ENCODE results near the gene GDF2. TPM values are rescaled to one million over a fixed set of nuclear protein-coding genes. Genes with fewer than 3 reads are reported as not detected.

GDF2 gene
- not detected for total RNA-seq

DNA sequence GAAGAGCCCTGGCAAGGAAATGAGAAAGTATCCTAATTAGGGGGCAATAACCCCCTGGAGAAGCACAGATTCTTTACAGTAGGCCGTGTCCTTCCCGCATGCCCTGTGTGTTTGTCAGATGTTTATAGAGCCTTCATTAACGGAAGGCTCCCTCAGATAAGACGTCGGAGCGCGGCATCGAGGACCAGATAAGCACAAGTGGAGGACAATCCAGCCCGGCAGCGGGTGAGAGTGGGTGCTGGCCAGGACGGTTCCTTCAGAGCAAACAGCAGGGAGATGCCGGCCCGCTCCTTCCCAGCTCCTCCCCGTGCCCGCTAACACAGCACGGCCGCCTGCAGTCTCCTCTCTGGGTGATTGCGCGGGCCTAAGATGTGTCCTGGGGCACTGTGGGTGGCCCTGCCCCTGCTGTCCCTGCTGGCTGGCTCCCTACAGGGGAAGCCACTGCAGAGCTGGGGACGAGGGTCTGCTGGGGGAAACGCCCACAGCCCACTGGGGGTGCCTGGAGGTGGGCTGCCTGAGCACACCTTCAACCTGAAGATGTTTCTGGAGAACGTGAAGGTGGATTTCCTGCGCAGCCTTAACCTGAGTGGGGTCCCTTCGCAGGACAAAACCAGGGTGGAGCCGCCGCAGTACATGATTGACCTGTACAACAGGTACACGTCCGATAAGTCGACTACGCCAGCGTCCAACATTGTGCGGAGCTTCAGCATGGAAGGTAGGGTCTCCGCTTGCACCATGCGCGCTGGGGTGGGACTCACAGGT lies at the start of gene GDF2:
TSS of gene GDF2 (plus strand) at position 155 of the 762 bp plus-strand sequence. CDS start at position 370, 215 bp downstream.
- DNase-seq (ENCODE audit: low spot score), result no peak

DNA sequence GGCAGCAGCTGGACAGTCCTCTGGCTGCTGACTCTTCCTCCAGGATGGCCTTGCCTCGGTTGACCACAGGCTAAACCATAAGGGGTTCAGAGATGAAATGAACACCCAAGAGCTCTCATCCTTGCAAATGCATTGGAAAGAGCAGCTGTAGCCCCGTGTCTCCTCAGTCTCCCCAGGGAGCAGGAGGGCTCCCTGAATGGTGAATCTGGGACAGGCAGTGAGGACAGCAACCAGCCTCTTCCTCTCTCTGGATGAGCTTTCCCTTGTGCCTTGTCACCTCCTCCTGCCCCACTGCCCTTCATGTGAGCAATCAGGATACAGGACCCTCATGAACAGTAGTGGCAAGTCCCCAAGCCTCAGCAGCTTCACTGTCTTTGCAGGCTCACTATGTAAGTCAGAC lies 46.2 kb upstream of the GDF2 start:
- DNase-seq (ENCODE audit: low spot score), result no peak

DNA sequence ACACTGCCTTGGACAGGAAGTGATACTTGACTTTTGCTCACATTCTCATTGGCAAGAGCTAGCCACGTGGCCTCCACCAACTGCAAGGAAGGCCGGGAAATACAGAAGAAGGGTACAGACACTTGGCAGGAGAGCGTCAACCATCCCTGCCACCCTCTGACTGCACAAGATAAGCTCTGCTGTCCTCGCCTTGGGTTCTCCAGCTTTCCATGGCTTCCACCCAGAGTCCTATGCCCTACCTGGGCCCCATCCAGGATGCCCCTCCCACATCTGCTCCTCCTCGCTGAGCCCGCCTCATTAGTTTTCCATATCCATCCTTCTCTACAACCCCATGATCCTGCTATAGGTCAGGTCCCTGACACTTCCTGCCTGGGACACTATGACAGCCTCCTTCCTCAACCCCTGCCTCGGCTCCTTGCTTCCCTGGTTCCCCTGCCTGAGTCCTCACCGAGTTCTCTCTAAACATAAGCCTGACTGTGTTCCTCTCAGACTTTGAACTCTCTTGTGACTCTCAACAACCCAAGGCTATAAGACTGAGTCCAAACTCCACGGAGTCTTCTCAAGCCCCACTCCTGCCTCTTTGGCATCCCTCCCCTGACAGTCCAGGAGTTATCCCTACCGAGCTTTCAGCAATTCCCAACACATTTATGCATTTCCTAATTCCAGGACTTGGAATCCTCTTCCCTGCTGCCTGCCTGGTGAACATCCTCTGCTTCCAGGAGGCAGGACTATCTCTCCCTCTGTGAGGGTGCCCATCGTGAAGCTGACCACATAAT lies 45.5 kb upstream of the GDF2 start:
- DNase-seq (ENCODE audit: low spot score), result no peak

DNA sequence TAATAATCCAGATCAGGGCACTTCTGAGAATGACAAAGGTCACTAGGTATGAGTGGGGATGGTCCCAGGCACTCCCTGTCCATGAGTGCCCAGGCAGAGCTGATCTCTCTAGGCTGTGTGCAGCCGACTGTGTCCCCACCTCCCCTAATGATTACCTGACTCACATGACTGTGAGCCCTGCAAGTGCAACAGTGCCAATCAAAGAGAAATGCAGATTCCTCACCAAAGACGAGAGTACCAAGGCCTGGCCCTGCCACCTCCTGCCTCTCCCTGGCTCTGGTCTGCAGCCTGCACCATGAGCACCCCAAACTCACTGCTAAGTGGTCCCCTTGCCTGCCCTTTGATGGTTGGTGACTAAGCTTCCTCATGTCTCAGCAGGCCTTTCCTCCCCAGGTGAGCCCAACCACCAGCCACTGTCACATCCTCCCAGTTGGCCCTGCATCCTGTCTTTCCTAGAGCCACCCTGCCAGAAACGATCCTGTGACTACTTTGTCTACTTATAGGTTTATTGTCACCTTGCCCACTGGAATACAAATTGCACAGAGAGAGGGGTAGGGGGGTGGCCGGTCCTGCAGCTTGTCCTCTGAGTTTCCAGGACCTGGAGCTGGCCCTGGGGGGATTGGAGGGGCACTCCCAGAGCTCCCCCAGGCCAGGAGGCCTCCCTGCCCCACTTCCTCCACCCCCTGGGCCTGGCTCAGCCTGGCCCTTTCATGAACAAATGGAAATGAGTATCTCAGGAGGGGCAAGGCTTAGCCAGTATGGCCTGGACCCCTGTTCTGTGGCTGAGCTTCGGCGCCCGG lies 44.7 kb upstream of the GDF2 start:
- DNase-seq (ENCODE audit: low spot score), result no peak

DNA sequence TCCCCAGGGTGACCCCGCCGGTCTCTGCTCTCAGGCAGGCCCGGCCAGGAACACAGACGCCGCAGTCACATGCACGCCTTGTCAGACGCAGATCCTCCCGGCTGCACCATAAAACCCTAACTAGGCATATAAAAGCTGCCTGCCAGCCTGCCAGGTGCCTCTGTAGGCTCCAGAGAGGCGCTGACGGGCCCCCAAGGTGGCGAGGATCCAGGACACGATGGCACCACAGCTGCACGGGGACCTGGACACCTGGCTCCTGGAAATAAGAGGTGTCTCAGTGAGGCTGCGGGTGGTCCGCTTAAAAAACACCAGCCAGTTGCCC lies 44.1 kb upstream of the GDF2 start:
- DNase-seq (ENCODE audit: low spot score), result no peak

DNA sequence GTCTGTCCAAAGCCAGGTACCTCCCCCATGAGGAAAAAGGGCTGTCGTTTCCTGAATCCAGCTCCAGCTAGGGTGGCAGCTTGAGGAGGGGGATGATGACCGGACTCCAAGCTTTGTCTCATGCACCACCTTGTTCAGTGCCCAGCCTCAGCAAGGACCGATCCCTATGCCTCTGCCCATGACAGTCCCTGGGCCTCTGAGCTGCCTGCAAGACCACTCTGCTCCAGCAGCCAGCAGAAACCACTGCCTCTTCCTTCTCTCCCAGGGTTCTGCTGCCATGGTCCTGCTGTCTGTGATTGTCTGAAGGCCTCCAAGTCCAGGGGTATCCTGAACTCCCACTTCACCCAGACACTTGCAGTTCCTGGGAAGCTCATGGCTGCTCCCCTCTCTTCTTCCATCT lies 43.5 kb upstream of the GDF2 start:
- no peak for DNase-seq (ENCODE audit: low spot score)

DNA sequence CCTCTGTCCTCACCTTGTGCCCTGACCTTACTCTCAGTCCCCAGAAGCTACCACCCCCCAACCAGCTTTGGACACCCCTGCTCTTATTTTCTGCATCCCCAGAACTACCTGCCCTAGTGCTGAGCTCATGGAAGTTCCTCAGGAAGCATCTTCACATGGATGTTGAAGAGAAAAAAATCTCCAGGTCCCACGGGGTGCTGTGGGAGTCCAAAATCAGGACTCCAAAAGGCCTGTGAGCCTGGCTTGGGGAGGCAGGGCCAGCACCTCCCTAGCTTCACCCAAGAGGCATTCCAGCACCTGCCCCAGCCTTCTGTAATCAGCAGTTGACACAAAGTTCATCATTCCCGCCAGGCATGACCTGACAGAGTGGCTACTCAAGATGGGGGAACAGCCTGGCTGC lies 43.0 kb upstream of the GDF2 start:
- no peak for DNase-seq (ENCODE audit: low spot score)

DNA sequence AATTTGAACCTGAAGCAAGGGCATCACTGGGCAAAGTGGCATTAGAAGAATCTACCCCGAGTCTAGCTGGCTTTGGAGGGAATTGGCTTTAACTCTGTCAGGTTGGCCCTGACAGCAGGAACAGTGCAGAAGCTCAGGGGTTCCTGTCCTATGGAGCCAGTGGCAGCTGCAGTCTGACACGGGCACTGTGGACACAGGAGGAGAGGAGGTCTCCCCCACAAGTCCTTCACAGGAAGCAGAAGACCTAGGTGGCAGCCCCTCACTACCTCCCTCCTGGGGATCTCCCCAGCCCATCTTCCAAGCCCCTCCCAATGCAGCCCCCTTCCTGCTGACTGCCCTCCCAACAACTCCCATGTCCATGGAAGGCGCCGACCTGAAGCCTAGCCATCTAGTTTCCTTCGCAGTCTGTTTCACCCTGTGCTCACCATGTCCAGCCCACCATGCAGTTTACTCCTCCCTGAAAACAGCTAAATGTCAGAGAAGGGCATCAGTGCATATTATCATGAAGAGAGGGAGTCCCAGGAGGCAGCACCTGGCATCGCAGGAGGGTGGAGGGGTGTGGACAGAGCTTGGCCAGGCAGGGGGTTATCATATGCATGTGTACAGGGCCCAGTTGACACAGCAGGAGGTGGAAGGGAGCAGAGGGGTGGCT lies 40.1 kb upstream of the GDF2 start:
- DNase-seq (ENCODE audit: low spot score), result no peak

DNA sequence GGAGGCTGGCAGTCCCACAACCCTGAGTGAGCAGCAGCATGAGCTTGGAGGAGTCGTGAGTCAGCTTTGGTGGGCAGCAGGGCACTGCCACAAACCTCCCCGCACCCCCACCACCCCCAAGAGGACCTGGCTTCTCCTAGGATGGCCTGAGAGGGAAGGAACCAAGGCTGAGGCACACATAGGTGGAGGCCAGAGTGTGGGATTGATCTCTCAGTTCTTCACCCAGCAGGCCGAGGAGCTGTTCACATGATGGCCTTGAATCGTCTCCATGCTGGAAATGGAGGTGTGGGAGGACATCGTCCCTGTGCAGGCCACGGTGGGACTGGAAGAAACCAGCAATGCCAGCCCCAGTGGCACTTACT lies 39.6 kb upstream of the GDF2 start:
- no peak for DNase-seq (ENCODE audit: low spot score)

DNA sequence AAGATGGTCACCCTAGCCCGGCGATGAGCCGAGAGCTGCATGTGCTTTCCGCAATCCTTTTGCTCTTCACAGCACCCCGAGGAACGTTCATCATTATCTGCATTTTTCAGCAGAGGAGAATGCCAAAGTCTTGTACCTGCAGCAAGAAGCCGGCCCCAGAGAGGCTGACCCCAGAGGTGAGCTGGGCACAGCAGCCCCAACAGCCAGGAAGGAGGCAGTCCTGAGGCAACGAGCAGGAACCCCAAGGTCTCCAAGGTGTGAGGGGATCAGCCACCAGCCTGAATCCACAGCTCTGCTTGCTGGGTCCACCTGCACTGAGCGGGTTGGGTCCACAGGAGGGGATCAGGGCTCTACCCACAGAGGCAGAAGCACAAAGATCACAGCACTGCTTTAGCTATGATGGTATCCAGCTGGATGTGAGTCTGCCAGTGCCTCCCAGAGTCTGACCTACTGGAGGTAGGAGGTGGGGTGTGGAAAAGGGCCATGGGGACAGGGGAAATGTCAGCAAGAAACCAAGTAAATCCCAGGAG lies 39.1 kb upstream of the GDF2 start:
- no peak for DNase-seq (ENCODE audit: low spot score)

DNA sequence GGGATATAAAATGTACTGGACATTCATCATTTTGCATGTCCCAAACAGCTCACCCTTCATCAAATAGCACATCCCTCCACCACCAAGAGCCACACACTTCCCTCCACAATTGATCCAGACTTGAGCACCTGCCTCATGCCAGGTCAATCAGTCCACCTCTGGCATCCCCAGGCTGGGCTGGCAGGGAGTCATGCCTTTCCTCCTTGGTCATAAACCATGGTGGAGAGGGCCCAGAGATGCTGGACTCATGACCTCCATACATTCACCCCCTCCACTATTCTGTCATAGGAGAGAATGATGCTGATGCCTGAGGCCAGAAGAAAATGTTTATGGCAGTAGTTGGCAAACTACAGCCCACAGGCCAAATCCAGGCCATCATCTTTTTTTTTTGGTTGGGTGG lies 38.4 kb upstream of the GDF2 start:
- DNase-seq (ENCODE audit: low spot score), result no peak

DNA sequence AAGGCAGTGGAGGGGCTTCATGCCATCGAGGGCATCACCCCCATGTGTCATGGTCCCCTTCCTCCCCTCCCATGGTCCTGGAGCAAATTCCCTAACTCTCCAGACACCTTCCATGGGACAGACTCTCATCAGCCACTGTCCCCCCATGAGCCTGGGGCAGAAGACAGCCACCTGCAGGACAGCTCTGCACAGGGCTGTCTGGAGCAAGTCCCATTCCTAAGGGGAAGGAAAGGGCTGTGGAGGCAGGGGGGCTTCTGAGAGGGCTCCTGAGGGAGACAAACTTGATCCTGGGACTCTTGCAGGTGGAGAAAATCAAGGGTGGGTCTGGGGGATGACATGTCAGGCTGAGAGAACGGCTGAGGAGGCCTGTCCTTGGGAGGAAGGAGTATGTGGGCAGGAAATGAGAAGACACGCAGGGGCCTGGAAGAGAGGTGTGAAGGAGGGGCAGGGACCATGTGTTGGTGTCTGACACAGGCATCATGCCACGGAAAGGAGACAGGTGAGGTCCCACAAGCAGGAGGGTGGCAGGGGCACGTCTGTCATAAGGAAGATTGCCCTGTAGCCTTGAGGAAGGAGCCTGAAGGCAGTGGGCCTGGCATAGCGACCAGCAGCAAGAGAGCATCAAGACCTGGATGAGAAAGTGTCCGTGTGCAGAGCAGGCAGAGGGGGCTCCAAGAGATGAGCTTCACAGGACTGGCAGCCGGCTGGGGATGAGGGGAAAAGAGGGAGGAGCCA lies 36.7 kb upstream of the GDF2 start:
- DNase-seq (ENCODE audit: low spot score), result no peak

DNA sequence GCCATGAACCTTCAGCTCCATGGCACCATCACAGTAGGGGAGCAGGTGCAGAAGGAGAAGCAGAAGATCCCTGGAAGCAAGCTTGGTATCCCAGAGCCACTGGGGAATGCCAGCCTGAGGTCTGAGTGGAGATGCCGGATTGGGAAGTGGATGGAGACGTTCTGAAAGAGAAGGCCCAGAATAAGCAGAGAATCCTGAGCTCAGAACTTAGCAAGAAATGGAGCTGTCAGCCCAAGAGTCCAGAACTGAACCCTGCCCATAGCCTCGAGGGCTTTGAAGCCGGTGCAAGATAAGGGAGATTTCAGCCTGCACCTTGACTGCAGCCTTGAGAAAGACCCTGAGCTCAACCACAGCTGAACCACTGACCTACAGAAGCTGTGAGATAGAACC lies 36.1 kb upstream of the GDF2 start:
- DNase-seq (ENCODE audit: low spot score), result no peak

DNA sequence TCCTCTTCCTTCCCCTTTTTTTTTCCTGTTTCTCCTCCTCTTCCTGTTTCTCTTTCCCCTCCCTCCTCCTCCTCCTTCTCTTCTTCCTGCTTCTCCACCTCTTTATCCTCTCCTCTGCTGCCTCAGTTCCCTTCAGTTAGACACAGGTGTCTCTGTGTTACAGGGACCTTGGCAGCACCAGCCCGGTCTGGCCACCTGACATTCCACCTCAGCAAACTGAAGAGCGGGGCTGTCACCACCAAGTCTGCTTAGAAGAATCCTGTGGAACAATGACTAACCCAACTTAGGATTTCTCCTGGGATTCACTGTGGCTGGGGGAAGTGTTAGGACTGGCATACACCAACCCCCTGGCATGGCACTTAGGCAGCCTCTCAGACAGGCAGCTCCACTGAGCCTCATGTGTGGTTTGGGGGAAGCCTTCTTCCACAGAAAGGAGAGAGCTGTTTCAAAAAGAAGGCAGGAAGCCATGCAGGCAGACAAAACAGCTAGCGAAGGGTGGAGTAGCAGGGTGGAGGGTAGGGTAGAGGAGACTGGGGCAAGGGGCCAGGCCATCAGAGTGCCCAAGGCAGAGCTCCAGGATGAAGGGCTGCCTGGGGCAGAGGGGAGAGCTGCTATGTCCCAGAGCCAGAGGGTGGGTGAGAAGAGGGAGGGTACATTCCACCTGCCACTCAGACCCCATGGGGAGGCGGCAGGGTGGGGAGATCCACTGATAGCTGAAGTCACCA lies 35.5 kb upstream of the GDF2 start:
- no peak for DNase-seq (ENCODE audit: low spot score)

DNA sequence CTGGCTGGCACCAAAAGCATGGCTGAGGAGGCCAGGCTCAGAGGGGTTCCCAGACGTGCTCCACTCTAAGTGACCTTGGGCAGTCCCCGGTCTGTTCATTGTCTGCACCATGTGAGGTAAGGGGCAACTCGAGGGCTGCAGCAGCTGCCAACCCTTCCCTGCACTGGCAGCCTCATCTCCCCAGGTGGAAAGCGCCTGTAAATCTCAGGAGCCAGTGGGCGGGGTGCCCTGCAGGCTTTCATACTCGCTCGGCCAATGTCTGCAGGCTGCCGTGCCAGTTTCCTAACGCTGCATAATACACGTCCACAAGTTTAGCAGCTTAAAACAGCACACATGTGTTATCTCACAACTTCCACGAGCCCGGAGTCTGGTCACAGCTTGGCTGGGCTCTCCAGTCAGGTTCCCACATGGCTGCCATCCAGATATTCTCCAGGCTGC lies 34.9 kb upstream of the GDF2 start:
- DNase-seq (ENCODE audit: low spot score), result no peak

DNA sequence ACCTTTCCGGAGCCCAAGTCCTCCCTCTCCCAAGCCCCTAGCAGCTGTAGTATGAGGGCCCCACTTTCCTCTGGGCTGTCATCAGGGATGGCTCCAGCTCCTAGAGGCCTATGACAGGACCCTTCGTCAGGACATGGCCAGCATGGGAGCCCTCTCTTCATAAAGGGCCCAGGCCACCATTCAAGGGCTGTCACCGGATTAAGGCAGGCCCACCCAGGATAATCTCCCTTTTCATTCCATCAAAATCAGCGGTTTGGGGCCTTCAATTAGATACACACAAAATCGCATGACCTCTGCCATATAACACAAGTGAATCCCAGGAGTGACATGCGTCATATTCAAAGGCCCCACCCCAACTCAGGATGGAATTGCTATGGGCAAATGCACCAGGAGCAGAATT lies 34.4 kb upstream of the GDF2 start:
- no peak for DNase-seq (ENCODE audit: low spot score)

DNA sequence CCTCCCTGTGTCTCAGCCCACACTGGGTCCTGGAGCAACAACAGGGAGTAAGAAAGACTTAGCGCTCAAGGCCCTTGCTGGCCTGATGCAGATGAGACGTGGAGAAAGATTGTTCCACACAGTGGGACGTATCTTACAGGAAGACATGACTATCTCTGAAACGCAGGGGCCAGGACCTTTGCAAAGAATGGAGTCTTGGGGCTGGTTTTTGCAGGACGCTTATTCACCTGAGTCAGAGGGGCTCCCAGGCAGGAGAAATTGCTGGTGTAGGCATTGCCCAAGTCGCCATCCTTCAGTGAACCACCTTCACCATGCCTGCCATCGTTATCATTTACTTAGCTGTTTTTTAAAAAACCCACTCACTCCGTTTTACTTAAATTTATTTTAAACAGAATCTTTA lies 34.0 kb upstream of the GDF2 start:
- DNase-seq (ENCODE audit: low spot score), result no peak

DNA sequence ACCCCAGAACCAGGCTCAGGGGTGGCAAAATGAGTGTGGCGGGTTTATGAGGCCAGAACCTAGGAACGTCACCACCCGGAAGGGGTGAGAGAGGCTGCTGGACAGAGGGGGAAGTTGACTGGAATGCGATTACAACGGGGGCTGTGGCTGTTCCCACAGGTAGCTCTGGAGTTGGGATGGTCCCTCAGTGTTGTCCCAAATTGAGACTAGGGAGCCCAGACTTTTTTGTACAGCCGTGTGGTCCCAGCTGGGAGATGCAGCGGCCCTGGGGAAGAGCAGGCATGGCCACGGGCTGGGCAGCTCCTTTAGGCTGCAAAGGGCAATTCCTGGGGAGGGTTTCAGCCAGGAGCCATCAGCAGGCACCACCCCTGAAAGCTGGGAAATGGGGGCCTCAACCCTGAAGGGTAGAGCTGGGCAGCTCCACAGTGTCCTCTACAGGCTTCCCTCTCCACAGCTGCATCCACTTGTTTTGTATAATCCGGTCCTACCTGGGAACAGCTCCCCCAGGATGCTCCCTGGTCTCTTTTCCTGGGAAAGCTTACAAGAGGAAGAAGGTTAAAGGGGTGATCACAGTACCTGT lies 33.2 kb upstream of the GDF2 start:
- DNase-seq (ENCODE audit: low spot score), result no peak

DNA sequence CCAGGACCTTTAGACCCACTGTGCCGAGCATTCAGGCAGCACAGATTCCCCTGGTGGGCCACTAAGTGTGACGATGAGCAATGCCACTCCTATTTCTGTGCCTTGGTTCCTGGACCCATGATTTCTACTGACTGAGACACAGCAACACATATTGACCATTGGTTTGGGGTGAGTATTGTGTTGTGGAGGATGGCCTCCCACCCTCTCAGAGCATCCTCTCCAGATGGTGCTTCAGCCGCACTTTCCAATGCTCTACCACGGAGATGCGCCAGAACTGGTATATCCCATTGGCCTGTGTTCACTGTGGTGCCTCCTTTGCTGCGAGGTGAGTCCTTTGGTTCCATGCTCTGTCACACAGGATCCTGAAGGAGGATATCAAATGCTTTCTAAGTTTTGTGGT lies 32.3 kb upstream of the GDF2 start:
- no peak for DNase-seq (ENCODE audit: low spot score)

DNA sequence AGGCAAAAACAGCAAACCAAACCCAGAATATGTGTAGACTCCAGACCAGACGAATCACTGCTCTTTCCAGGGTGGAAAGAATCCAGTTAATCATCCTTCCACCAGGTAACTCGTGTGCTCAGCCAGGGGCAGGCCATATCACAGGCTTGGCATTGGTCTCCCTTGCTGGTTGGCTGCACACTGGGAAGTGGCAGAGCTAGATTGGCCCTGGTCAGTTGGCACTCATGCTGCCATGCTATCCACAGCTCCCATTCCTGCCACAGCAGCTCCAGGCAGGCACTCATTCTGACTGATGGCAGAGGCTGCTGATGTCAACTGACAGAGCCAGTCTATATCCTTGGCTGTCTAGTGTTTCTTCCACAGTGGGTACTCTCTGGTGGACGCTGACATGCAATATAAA lies 31.9 kb upstream of the GDF2 start:
- no peak for DNase-seq (ENCODE audit: low spot score)
